ENCODE data around the gene KMT2A. TPM values are rescaled to one million over a fixed set of nuclear protein-coding genes. Genes with fewer than 3 reads are reported as not detected.

KMT2A gene
- total RNA-seq = 85.0 TPM

DNA sequence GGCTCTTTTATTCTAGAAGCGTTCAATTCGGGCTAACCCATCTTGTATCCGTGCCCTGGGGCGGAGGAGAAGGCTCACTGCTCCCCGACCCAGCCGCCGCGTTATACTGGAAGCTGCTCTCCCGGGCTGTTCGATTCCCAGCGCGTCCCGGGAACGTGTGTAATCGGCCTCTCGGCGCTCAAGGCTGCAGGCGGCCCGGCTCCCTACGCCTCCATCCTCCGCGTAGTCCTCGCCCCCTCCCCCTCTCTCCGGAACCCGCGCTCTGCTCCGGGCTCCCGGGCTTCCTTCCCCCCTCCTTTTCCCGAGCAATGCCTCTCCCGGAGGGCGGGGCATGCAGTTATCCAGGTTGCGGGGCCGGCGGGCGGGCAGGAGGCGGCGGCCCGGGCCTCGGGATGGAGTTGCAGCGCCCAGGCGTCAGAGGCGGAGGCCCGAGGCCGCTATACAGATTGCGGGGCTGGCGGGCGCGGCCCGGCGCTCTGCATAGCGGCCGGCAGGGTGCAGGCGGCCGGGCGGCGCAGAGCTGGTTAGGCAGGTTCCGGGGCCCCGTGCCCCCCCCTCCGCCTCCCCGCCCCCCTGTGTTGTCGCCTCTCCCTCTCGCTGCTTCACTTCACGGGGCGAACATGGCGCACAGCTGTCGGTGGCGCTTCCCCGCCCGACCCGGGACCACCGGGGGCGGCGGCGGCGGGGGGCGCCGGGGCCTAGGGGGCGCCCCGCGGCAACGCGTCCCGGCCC, at the start of gene KMT2A:
TSS of gene KMT2A (plus strand) at position 600 of the 732 bp plus-strand sequence. CDS start at position 621, 21 bp downstream.

DNA sequence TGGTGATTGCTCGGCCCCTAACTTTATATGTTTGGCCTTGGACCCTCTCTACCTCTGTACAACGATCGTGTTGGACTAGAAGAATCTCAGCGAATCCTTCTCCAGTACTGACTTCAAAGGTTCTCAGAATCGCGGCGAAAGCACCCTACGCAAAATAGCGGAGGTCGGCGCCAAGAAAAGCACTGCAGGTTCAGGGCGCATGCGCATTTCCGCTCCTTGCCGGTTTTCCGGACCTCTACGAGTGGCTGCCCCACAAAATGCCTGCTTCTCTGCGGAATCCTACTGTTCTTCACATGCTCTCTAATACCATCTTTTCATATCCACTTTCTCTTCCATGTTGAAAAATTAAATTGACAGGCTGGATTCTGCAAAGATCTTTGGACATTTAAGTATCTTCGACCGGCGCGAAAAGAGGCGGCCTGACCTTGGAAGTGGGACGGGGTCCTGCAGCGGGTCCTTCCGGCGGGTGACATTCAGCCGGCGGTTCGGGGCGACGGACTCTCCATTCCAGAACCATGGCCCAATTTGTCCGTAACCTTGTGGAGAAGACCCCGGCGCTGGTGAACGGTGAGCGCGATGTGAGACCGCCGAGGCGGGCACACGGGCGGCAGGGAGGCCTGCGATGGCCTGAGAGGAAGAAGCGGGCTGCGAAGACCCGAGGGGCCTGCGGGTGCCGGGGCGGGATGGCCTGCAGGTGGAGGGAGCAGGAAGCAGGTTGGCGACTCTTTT, 35.0 kb upstream of the KMT2A start, which contains the start of gene ATP5MG:
TSS of gene ATP5MG (plus strand) at position 456 of the 729 bp plus-strand sequence. CDS start at position 516, 60 bp downstream.

DNA sequence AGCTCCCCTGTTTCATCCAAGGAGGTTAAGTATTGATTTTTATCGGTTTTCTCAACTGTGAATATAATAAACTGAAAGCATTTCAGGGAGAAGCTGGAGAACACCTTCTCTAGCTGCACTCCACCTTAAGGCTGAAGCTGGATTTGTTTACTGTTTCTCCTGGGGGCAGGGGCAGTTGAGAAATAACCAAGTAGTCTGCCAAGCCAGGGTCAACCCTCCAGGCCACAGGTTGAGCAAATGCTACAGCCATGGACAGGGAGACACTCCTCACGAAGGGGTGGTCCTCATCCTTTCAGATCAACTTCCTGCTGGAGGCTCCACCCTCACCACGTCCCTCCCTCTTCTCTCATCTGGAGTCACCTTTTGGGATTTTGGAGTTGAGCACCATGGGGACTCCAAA, 90.8 kb downstream of the KMT2A start, which contains the start of gene TTC36:
TSS of gene TTC36 (plus strand) at position 366 of the 400 bp plus-strand sequence. CDS start at position 387, 21 bp downstream.

DNA sequence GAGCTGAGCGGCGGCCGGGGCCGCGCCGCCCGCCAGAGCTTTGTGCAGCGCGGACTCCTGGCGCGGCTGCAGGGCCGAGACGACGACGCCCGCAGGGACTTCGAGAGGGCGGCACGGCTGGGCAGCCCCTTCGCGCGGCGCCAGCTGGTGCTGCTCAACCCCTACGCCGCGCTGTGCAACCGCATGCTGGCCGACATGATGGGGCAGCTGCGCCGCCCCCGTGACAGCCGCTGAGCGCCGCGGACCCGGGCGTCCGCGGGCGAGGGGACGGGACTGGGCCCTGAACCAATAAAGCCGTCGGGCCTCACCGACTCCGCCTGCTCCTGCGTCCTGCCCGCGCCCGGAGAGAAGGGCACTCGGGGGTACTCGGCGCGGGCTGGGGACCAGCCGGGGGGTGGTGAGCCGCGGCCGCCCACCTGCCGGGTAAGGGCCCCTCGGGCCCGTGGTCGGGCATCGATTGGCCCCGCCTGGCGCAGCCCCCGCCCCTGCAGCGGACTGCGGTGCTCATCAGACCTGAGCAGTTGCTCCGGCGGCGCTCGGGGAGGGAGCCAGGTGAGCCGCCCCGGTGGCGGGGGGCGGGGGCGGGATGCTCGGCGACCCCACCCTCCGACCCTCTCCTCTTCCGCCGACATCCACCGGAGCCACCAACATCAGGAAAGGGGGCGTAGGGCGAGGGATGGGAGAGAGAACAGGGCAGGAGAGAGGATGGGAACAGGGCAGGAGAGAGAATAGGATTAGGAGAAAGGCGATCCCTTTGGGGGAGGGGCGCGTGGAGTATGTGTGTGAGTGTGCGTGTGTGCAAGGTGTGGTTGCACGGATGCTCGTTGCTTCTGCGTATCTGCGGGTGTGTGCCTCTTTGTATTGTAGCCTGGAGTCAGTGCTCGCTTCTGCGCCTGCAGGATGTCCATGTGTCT, 94.6 kb downstream of the KMT2A start, which contains the start of gene TMEM25:
TSS of gene TMEM25 (plus strand) at position 510 of the 914 bp plus-strand sequence. CDS start 610 bp downstream, outside the sequence.

DNA sequence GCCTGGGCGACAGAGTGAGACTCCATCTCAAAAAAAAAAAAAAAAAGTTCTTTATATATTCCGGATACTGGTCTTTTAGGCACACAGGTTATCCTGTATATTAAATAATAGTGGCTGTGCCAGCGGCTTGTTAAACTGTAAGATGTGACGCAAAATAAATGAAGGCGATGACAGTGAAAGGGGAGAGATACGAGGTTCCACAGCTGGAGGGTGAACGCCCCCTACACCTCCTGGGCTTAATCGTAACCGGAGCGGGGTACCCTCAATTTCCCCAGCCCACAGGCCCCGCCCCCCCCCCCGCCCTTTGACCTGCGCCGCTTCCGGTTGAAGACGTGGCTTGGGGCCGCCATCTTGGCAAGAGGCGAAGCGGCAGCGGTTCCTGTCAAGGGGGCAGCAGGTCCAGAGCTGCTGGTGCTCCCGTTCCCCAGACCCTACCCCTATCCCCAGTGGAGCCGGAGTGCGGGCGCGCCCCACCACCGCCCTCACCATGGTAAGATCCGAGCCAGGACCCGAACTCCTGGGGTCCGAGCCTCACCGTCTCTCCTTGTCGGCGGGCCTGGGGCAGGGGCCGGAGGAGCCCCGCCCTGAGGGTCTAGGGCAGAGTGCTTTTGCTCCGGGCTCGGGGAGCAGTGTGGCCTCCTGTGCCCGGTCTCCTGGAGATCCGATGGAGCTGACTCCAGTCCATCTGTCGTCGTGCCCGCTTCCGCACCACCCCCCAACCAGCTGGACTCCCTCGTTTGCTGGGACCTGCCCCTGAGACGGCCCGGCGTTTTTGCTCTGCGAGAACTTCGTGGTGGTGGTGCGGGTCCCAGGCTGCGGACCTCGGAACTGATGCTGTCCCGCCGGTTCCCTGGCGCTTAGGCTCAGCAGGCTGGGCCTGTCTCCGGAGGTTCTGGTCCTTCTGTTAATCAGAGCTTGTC, 136.0 kb downstream of the KMT2A start, which contains the start of gene ARCN1:
TSS of gene ARCN1 (plus strand) at position 349 of the 920 bp plus-strand sequence. CDS start at position 488, 139 bp downstream.

Other genes with a start within 250 kb of the KMT2A start
- gene JAML, start 211.5 kb upstream of the KMT2A start, total RNA-seq = 11.2 TPM
- 6.2 TPM for gene MPZL3, start 184.1 kb upstream of the KMT2A start, total RNA-seq
- gene MPZL2, start 172.2 kb upstream of the KMT2A start, total RNA-seq = 16.9 TPM
- 0.82 TPM for gene CD3E, start 131.8 kb upstream of the KMT2A start, total RNA-seq
- gene CD3D, start 93.8 kb upstream of the KMT2A start, total RNA-seq = 1.4 TPM
- gene CD3G, start 92.1 kb upstream of the KMT2A start, total RNA-seq = 0.47 TPM
- 43.4 TPM for gene UBE4A, start 76.9 kb upstream of the KMT2A start, total RNA-seq
- gene ATP5MG, start 34.9 kb upstream of the KMT2A start, total RNA-seq = 85.7 TPM
- gene TTC36, start 91.0 kb downstream of the KMT2A start, total RNA-seq = 4.2 TPM
- 27.9 TPM for gene TMEM25, start 94.7 kb downstream of the KMT2A start, total RNA-seq
- gene IFT46, start 129.4 kb downstream of the KMT2A start, total RNA-seq = 24.8 TPM
- 84.5 TPM for gene ARCN1, start 135.9 kb downstream of the KMT2A start, total RNA-seq
- 116 TPM for gene PHLDB1, start 171.1 kb downstream of the KMT2A start, total RNA-seq
- gene TREH, start 243.2 kb downstream of the KMT2A start, total RNA-seq = 2.0 TPM

Data from metanephros (tissue), 1 donor.